Measurements from ENCODE around the gene ATL2. TPM values are rescaled to one million over a fixed set of nuclear protein-coding genes. Genes with fewer than 3 reads are reported as not detected.

ATL2 gene
- total and polyA plus RNA-seq, 2 experiments from 2014 or later: 28.0 to 72.4 TPM

GRCh38 chr2:38262069-38262871 lies 114.8 kb downstream of the ATL2 start:
- Histone ChIP-seq H3K9me2 (replicated peaks; ENCODE audit: insufficient read depth) (no peaks in the 10 kb centered on the region), H3K9me3 (ENCODE audit: low read depth) (no peaks in the 10 kb centered on the region), H3K27ac (no peak overlapping the region), H3K4me3 (no peak overlapping the region), H3K79me2 (no peaks in the 10 kb centered on the region), H4K20me1 (ENCODE audit: insufficient read depth, poor library complexity, severe bottlenecking) (no peaks in the 10 kb centered on the region), H3K4me2 (no peak overlapping the region), H2AFZ (no peak overlapping the region), H3K27me3 (no peaks in the 10 kb centered on the region), H3K4me1 (ENCODE audit: insufficient read depth) (no peaks in the 10 kb centered on the region), H3K36me3 (replicated peaks; ENCODE audit: insufficient read depth, low read depth) (no peaks in the 10 kb centered on the region)
- TF ChIP-seq CTCF (IDR thresholded peaks at IDR 0.05; ENCODE audit: poor library complexity) (no peak), EZH2 (IDR thresholded peaks at IDR 0.05; ENCODE audit: borderline replicate concordance) (no peak), EZH2phosphoT487 (IDR thresholded peaks at IDR 0.05; ENCODE audit: low read depth, severe bottlenecking, unreplicated experiment) (no peak)
- 78% methylated on average over 14 of the region's 14 CpGs for WGBS (ENCODE audit: low lambda C conversion rate, missing lambda C conversion rate)
- no peak for DNase-seq (ENCODE audit: low spot score)

- Histone ChIP-seq H3K9me3 (ENCODE audit: low read depth) (no peaks in the 10 kb centered on the region), H3K4me2 (no peak overlapping the region), H3K27me3 (no peaks in the 10 kb centered on the region), H2AFZ (no peak overlapping the region), H3K36me3 (replicated peaks; ENCODE audit: insufficient read depth, low read depth) (no peaks in the 10 kb centered on the region), H3K27ac (no peak overlapping the region), H3K79me2 (no peaks in the 10 kb centered on the region), H3K9me2 (replicated peaks; ENCODE audit: insufficient read depth) (no peaks in the 10 kb centered on the region), H3K4me1 (ENCODE audit: insufficient read depth) (no peaks in the 10 kb centered on the region), H3K4me3 (no peak overlapping the region), H4K20me1 (ENCODE audit: insufficient read depth, poor library complexity, severe bottlenecking) (no peaks in the 10 kb centered on the region)
- WGBS (ENCODE audit: low lambda C conversion rate, missing lambda C conversion rate): 93% methylated on average over 10 of the region's 10 CpGs
- TF ChIP-seq EZH2phosphoT487 (IDR thresholded peaks at IDR 0.05; ENCODE audit: low read depth, severe bottlenecking, unreplicated experiment): no peak
- no peak for TF ChIP-seq EZH2 (IDR thresholded peaks at IDR 0.05; ENCODE audit: borderline replicate concordance)
- no peak for DNase-seq (ENCODE audit: low spot score)
Measured at GRCh38 chr2:38261569-38262068, 115.5 kb downstream of the ATL2 start.

- WGBS (ENCODE audit: low lambda C conversion rate, missing lambda C conversion rate): 87% methylated on average over 2 of the region's 2 CpGs
- no peak overlapping the region for H3K27ac ChIP-seq
Measured at GRCh38 chr2:38260972-38261371, 116.1 kb downstream of the ATL2 start.

DNA sequence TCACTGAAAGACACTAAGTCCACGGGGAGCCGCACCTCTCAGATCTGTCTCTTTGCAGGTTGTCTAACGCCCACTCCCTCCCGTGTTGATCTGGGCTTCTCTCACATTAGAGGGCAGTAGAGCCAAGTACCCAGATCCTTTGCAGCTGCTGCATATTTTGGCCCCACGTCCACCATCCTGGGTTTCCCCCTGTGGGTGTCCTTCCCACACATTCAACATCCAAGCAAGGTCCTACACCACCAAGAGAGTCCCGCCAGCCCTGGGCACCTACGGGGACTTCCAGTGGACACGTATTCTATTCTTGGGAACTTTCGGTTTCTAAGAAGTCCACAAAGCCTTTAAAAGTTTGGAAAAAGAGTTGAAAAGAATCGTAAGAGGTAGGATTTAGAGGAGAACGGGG lies 116.6 kb downstream of the ATL2 start:
- H3K9me3 ChIP-seq (ENCODE audit: low read depth): no peaks in the 10 kb centered on the region
- 92% methylated on average over 11 of the region's 11 CpGs for WGBS (ENCODE audit: low lambda C conversion rate, missing lambda C conversion rate)
- no peak overlapping the region for H3K4me2 ChIP-seq
- H3K4me3 ChIP-seq: no peak overlapping the region
- H3K4me1 ChIP-seq (ENCODE audit: insufficient read depth): no peaks in the 10 kb centered on the region
- no peaks in the 10 kb centered on the region for H4K20me1 ChIP-seq (ENCODE audit: insufficient read depth, poor library complexity, severe bottlenecking)
- H3K9me2 ChIP-seq (replicated peaks; ENCODE audit: insufficient read depth): no peaks in the 10 kb centered on the region
- no peak overlapping the region for H3K27ac ChIP-seq
- no peaks in the 10 kb centered on the region for H3K79me2 ChIP-seq
- H2AFZ ChIP-seq: no peak overlapping the region
- DNase-seq (ENCODE audit: low spot score): no peak
- TF ChIP-seq CTCF (IDR thresholded peaks at IDR 0.05; ENCODE audit: poor library complexity) (no peak), EZH2 (IDR thresholded peaks at IDR 0.05; ENCODE audit: borderline replicate concordance) (no peak), EZH2phosphoT487 (IDR thresholded peaks at IDR 0.05; ENCODE audit: low read depth, severe bottlenecking, unreplicated experiment) (no peak)
- H3K36me3 ChIP-seq (replicated peaks; ENCODE audit: insufficient read depth, low read depth): no peaks in the 10 kb centered on the region
- no peaks in the 10 kb centered on the region for H3K27me3 ChIP-seq

More at GRCh38 chr2:38260972-38261371, 116.1 kb downstream of the ATL2 start:
- Histone ChIP-seq H3K4me1 (ENCODE audit: insufficient read depth) (no peaks in the 10 kb centered on the region), H2AFZ (no peak overlapping the region), H3K4me2 (no peak overlapping the region), H3K9me2 (replicated peaks; ENCODE audit: insufficient read depth) (no peaks in the 10 kb centered on the region), H4K20me1 (ENCODE audit: insufficient read depth, poor library complexity, severe bottlenecking) (no peaks in the 10 kb centered on the region), H3K9me3 (ENCODE audit: low read depth) (no peaks in the 10 kb centered on the region), H3K79me2 (no peaks in the 10 kb centered on the region), H3K36me3 (replicated peaks; ENCODE audit: insufficient read depth, low read depth) (no peaks in the 10 kb centered on the region), H3K4me3 (no peak overlapping the region), H3K27me3 (no peaks in the 10 kb centered on the region)
- DNase-seq (ENCODE audit: low spot score): no peak
- TF ChIP-seq EZH2 (IDR thresholded peaks at IDR 0.05; ENCODE audit: borderline replicate concordance) (no peak), EZH2phosphoT487 (IDR thresholded peaks at IDR 0.05; ENCODE audit: low read depth, severe bottlenecking, unreplicated experiment) (no peak)

All from hepatocyte (in vitro differentiated cells).